GM18907 (cell line): ENCODE measurements around the gene ZFP30.

Source experiments
- ATAC-seq: cut with Tn5 transposase; IDR thresholded peaks from one replicate; pipeline ENCODE4 v1.9.1; 2021; ENCODE audit warnings: mild to moderate bottlenecking, moderate library complexity; ENCODE audit not compliant: unreplicated experiment

The ZFP30 gene

GRCh38 chr19:37564624-37565369 is 90.5 kb downstream of the ZFP30 start:
- no peak for ATAC-seq
